GM12878 (cell line): ENCODE data around the gene LMNTD2. TPM values are rescaled to one million over a fixed set of nuclear protein-coding genes. Genes with fewer than 3 reads are reported as not detected.

Experiments
- BRCA1 ChIP-seq: IDR thresholded peaks from 2 replicates; pipeline ENCODE4 v1.6.1; 2011; ENCODE audit warnings: low read depth, low read length, improper control_type of control experiment
- FOS ChIP-seq: IDR thresholded peaks from 3 replicates; pipeline ENCODE4 v1.6.1; 2011; ENCODE audit warnings: borderline replicate concordance; ENCODE audit not compliant: insufficient read length; ENCODE audit errors: extremely low read depth
- JUNB ChIP-seq: IDR thresholded peaks from 2 replicates; pipeline ENCODE4 v1.6.1; 2016; ENCODE audit warnings: antibody characterized with exemption, mild to moderate bottlenecking
- MEF2B ChIP-seq: fragments of 450-650 bp; IDR thresholded peaks from 2 replicates; pipeline ENCODE4 v1.6.1; 2018; ENCODE audit warnings: mild to moderate bottlenecking, moderate library complexity; ENCODE audit not compliant: partially characterized antibody, poor library complexity, severe bottlenecking
- MYB ChIP-seq: fragments of 150-350 bp; IDR thresholded peaks from 2 replicates; pipeline ENCODE4 v1.6.1; 2014; ENCODE audit warnings: mild to moderate bottlenecking, low read depth, low read length, borderline replicate concordance
- NFYB ChIP-seq: IDR thresholded peaks from 2 replicates; pipeline ENCODE4 v1.6.1; 2011; ENCODE audit warnings: low read depth, mild to moderate bottlenecking, low read length, improper control_type of control experiment, moderate library complexity; ENCODE audit not compliant: insufficient read depth
- NR2F1 ChIP-seq: fragments of 450-650 bp; conservative IDR thresholded peaks from 2 replicates; pipeline ENCODE4 v1.6.1; 2017; ENCODE audit warnings: mild to moderate bottlenecking
- NRF1 ChIP-seq: conservative IDR thresholded peaks from 2 replicates; pipeline ENCODE4 v1.6.1; 2011; ENCODE audit warnings: mild to moderate bottlenecking, low read depth, low read length, improper control_type of control experiment
- PAX8 ChIP-seq: fragments of 450-650 bp; IDR thresholded peaks from 2 replicates; pipeline ENCODE4 v1.6.1; 2017; ENCODE audit warnings: mild to moderate bottlenecking, moderate library complexity
- POLR2AphosphoS5 ChIP-seq: IDR thresholded peaks from 2 replicates; pipeline ENCODE4 v1.6.1; 2011; ENCODE audit warnings: mild to moderate bottlenecking, low read length, inconsistent platforms
- RBBP5 ChIP-seq: fragments of 200-600 bp; sonication (generic); conservative IDR thresholded peaks from 2 replicates; pipeline ENCODE4 v1.6.1; 2016
- RCOR1 ChIP-seq: conservative IDR thresholded peaks from 2 replicates; pipeline ENCODE4 v1.6.1; 2012; ENCODE audit warnings: low read depth, low read length, improper control_type of control experiment
- SMARCA5 ChIP-seq: fragments of 450-650 bp; IDR thresholded peaks from 2 replicates; pipeline ENCODE4 v1.6.1; 2017; ENCODE audit warnings: mild to moderate bottlenecking
- SUZ12 ChIP-seq: fragments of 200-600 bp; sonication (generic); IDR thresholded peaks from one replicate; pipeline ENCODE4 v1.6.1; 2018; ENCODE audit warnings: antibody characterized with exemption, mild to moderate bottlenecking; ENCODE audit not compliant: unreplicated experiment
- TCF12 ChIP-seq: IDR thresholded peaks from 2 replicates; pipeline ENCODE4 v1.6.1; 2011; ENCODE audit warnings: low read depth, mild to moderate bottlenecking, low read length
- WRNIP1 ChIP-seq: IDR thresholded peaks from 2 replicates; pipeline ENCODE4 v1.6.1; 2011; ENCODE audit warnings: low read depth, low read length, improper control_type of control experiment, borderline replicate concordance
- YBX1 ChIP-seq: fragments of 450-650 bp; IDR thresholded peaks from 2 replicates; pipeline ENCODE4 v1.6.1; 2016; ENCODE audit warnings: antibody characterized with exemption
- ZSCAN29 ChIP-seq: fragments of 450-650 bp; IDR thresholded peaks from 2 replicates; pipeline ENCODE4 v1.6.1; 2017; ENCODE audit warnings: mild to moderate bottlenecking, moderate library complexity
- polyA plus RNA-seq, 11 experiments: library from polyadenylated mRNA; depleted of rRNA in 4 of 11; unstranded in 6 of 11; stranded (reverse) in 5 of 11; fragments of >200 nt; fragmentation: Nextera tagmentation in 4 of 11; fragmentation: Illumina TruSeq in 1 of 11; extraction: Ambion mirVana in 4 of 11; extraction: Trizol in 1 of 11; gene quantifications; 1 replicate in 1 of 11; 2 replicates in 10 of 11; pipeline versions ENCODE4 v1.2.1 to v1.2.3, GENCODE V29; 2011 to 2016; ENCODE audit warnings: inconsistent platforms in 2 of 11, missing spikeins in 2 of 11, low read depth in 1 of 11
- total RNA-seq, 4 experiments: library from RNA; depleted of rRNA in 3 of 4; stranded (reverse); fragments of >200 nt in 3 of 4; fragmentation: Illumina TruSeq in 1 of 4; extraction: Trizol in 1 of 4; gene quantifications; 2 replicates each; pipeline versions ENCODE4 v1.2.1 to v1.2.3, GENCODE V29; 2013 to 2021
- TF ChIP-seq, protein P1 (sequence below): IDR thresholded peaks from 2 replicates; pipeline ENCODE4 v1.6.1; 2012; ENCODE audit warnings: low read length, inconsistent platforms
- TF ChIP-seq, protein P2 (sequence below): fragments of 450-650 bp; IDR thresholded peaks from 2 replicates; pipeline ENCODE4 v1.6.1; 2017; ENCODE audit warnings: low read depth, mild to moderate bottlenecking, moderate library complexity
- TF ChIP-seq, protein P3 (sequence below): fragments of 450-650 bp; formaldehyde crosslinking; IDR thresholded peaks from 2 replicates; pipeline ENCODE4 v1.4.0; 2020; ENCODE audit warnings: mild to moderate bottlenecking, moderate library complexity
- TF ChIP-seq, protein P4 (sequence below): fragments of 450-650 bp; conservative IDR thresholded peaks from 2 replicates; pipeline ENCODE4 v1.6.1; 2017; ENCODE audit warnings: mild to moderate bottlenecking, moderate library complexity

Gene LMNTD2
- total and polyA plus RNA-seq, 10 of the 15 experiments (the other 5 are each of a cell fraction or from before 2014, with no cell fraction given): 0.22 to 4.1 (median 1.3) TPM; not detected in 2

DNA sequence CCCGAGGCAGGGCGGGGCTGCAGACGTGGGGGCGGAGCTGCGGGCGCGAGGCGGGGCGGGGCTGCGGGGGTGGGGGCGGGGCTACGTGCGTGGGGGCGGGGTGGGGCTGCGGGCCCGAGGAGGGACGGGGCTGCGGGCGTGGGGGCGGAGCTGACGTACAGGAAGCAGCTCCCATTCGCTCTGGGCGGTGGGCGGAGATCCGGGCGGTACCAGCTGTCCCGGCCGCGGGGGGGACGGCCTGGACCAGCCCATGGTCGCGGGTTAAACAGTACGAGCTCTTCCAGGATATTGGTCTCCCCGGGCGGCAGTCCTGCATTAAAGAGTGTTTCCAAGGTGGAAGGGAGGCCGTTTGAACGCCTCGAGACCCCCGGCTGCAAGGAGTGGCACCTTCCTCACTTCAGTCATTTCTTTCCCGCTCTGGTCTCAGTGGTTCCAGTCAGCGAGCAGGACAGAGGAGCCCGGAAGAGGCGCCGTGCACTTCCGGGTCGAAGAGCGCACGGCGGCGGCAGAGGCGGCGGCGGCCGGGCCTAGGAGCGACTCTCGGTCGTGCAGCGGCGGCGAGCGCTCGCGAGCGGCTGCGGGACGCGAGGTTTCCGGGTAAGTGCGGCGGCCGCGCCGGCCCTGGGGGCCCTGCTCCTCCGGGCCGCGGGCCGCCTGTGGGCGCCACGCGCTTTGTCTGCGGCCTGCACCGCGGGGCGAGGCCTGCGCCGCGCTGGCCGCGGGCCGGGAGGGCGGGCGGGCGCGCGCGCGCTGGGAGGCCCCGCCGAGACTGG, 15.6 kb upstream of the LMNTD2 start, which contains the start of gene PHRF1 (continued):
- TF ChIP-seq, protein P1, sequence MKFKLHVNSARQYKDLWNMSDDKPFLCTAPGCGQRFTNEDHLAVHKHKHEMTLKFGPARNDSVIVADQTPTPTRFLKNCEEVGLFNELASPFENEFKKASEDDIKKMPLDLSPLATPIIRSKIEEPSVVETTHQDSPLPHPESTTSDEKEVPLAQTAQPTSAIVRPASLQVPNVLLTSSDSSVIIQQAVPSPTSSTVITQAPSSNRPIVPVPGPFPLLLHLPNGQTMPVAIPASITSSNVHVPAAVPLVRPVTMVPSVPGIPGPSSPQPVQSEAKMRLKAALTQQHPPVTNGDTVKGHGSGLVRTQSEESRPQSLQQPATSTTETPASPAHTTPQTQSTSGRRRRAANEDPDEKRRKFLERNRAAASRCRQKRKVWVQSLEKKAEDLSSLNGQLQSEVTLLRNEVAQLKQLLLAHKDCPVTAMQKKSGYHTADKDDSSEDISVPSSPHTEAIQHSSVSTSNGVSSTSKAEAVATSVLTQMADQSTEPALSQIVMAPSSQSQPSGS: no peak
- no peak for TF ChIP-seq JUNB
- TF ChIP-seq MEF2B: no peak
- TF ChIP-seq MYB: no peak
- TF ChIP-seq, protein P2, sequence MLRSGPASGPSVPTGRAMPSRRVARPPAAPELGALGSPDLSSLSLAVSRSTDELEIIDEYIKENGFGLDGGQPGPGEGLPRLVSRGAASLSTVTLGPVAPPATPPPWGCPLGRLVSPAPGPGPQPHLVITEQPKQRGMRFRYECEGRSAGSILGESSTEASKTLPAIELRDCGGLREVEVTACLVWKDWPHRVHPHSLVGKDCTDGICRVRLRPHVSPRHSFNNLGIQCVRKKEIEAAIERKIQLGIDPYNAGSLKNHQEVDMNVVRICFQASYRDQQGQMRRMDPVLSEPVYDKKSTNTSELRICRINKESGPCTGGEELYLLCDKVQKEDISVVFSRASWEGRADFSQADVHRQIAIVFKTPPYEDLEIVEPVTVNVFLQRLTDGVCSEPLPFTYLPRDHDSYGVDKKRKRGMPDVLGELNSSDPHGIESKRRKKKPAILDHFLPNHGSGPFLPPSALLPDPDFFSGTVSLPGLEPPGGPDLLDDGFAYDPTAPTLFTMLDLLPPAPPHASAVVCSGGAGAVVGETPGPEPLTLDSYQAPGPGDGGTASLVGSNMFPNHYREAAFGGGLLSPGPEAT: peak; percentile 95
- TF ChIP-seq, protein P3, sequence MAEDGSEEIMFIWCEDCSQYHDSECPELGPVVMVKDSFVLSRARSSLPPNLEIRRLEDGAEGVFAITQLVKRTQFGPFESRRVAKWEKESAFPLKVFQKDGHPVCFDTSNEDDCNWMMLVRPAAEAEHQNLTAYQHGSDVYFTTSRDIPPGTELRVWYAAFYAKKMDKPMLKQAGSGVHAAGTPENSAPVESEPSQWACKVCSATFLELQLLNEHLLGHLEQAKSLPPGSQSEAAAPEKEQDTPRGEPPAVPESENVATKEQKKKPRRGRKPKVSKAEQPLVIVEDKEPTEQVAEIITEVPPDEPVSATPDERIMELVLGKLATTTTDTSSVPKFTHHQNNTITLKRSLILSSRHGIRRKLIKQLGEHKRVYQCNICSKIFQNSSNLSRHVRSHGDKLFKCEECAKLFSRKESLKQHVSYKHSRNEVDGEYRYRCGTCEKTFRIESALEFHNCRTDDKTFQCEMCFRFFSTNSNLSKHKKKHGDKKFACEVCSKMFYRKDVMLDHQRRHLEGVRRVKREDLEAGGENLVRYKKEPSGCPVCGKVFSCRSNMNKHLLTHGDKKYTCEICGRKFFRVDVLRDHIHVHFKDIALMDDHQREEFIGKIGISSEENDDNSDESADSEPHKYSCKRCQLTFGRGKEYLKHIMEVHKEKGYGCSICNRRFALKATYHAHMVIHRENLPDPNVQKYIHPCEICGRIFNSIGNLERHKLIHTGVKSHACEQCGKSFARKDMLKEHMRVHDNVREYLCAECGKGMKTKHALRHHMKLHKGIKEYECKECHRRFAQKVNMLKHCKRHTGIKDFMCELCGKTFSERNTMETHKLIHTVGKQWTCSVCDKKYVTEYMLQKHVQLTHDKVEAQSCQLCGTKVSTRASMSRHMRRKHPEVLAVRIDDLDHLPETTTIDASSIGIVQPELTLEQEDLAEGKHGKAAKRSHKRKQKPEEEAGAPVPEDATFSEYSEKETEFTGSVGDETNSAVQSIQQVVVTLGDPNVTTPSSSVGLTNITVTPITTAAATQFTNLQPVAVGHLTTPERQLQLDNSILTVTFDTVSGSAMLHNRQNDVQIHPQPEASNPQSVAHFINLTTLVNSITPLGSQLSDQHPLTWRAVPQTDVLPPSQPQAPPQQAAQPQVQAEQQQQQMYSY (CRISPR knock-in tag): no peak
- no peak for TF ChIP-seq NRF1
- no peak for TF ChIP-seq RBBP5
- TF ChIP-seq, protein P4, sequence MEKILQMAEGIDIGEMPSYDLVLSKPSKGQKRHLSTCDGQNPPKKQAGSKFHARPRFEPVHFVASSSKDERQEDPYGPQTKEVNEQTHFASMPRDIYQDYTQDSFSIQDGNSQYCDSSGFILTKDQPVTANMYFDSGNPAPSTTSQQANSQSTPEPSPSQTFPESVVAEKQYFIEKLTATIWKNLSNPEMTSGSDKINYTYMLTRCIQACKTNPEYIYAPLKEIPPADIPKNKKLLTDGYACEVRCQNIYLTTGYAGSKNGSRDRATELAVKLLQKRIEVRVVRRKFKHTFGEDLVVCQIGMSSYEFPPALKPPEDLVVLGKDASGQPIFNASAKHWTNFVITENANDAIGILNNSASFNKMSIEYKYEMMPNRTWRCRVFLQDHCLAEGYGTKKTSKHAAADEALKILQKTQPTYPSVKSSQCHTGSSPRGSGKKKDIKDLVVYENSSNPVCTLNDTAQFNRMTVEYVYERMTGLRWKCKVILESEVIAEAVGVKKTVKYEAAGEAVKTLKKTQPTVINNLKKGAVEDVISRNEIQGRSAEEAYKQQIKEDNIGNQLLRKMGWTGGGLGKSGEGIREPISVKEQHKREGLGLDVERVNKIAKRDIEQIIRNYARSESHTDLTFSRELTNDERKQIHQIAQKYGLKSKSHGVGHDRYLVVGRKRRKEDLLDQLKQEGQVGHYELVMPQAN: peak; percentile 91
- no peak for TF ChIP-seq SUZ12
- no peak for TF ChIP-seq YBX1
- no peak for TF ChIP-seq RCOR1
- TF ChIP-seq TCF12: 0 out of 2 replicates have a peak, but pooled peaks have one; percentile 7
- TF ChIP-seq FOS: no peak
- no peak for TF ChIP-seq PAX8
- TF ChIP-seq BRCA1: no peak
- 0 out of 2 replicates have a peak, but pooled peaks have one; percentile 64 for TF ChIP-seq SMARCA5
- peak; percentile 93 for TF ChIP-seq POLR2AphosphoS5
- peak; percentile 36; the same call in 1 of the 2 replicates for TF ChIP-seq NFYB
- peak; percentile 44; the same call in 1 of the 2 replicates for TF ChIP-seq ZSCAN29
- no peak for TF ChIP-seq WRNIP1
- TF ChIP-seq NR2F1: peak; percentile 52
